ENCODE data around the gene RAD1.
"Not testable (repeated sequence)": the region's sequence is repeated elsewhere in the genome, so short reads cannot be mapped to it uniquely, and the experiment has no call there.

Gene RAD1

GRCh38 chr5:34915139-34915855 is at the start of gene RAD1, which contains the start of gene BRIX1:
RAD1 (minus strand) TSS chr5:34915504; CDS start chr5:34914892, 612 bp downstream.
BRIX1 (plus strand) TSS chr5:34915711; CDS start chr5:34915739, 28 bp downstream.
- DNase-seq (ENCODE audit: low spot score), result peak; percentile 97

GRCh38 chr5:34959323-34959722 is 44.0 kb upstream of the RAD1 start:
- DNase-seq (ENCODE audit: low spot score), result no peak

- peak; percentile 49 for DNase-seq (ENCODE audit: low spot score)
These were observed 42.8 kb upstream of the RAD1 start for GRCh38 chr5:34957857-34958690.

- DNase-seq (ENCODE audit: low spot score), result no peak
These were observed 42.0 kb upstream of the RAD1 start for GRCh38 chr5:34957321-34957720.

GRCh38 chr5:34944460-34945047 is 29.2 kb upstream of the RAD1 start:
- no peak for DNase-seq (ENCODE audit: low spot score)

- DNase-seq (ENCODE audit: low spot score), result no peak
These were observed 28.7 kb upstream of the RAD1 start for GRCh38 chr5:34944044-34944443.

- no peak for DNase-seq (ENCODE audit: low spot score)
These were observed 26.6 kb upstream of the RAD1 start for GRCh38 chr5:34941936-34942335.

- no peak for DNase-seq (ENCODE audit: low spot score)
These were observed 17.6 kb upstream of the RAD1 start for GRCh38 chr5:34932947-34933346.

GRCh38 chr5:34930870-34931269 is 15.6 kb upstream of the RAD1 start:
- DNase-seq (ENCODE audit: low spot score), result no peak

GRCh38 chr5:34930462-34930844 is 15.1 kb upstream of the RAD1 start:
- DNase-seq (ENCODE audit: low spot score), result no peak

GRCh38 chr5:34929720-34930461 is 14.6 kb upstream of the RAD1 start:
- DNase-seq (ENCODE audit: low spot score), result peak; percentile 85

GRCh38 chr5:34929134-34929719 is 13.9 kb upstream of the RAD1 start, which contains the start of gene DNAJC21:
DNAJC21 (plus strand) TSS chr5:34929559; CDS start chr5:34929820, 261 bp downstream.
- peak; percentile 97 for DNase-seq (ENCODE audit: low spot score)

GRCh38 chr5:34928267-34928666 is 13.0 kb upstream of the RAD1 start:
- DNase-seq (ENCODE audit: low spot score), result peak; percentile 41

- no peak for DNase-seq (ENCODE audit: low spot score)
These were observed 12.5 kb upstream of the RAD1 start for GRCh38 chr5:34927785-34928184.

GRCh38 chr5:34926318-34926888 is 11.1 kb upstream of the RAD1 start:
- DNase-seq (ENCODE audit: low spot score), result no peak

- no peak for DNase-seq (ENCODE audit: low spot score)
These were observed 9.1 kb upstream of the RAD1 start for GRCh38 chr5:34924462-34924765.

GRCh38 chr5:34923694-34924461 is 8.6 kb upstream of the RAD1 start:
- DNase-seq (ENCODE audit: low spot score), result no peak

- DNase-seq (ENCODE audit: low spot score), result not testable (repeated sequence)
These were observed 8.0 kb upstream of the RAD1 start for GRCh38 chr5:34923256-34923655.

- peak; percentile 31 for DNase-seq (ENCODE audit: low spot score)
These were observed 3.8 kb upstream of the RAD1 start for GRCh38 chr5:34919077-34919476.

GRCh38 chr5:34918025-34918424 is 2.7 kb upstream of the RAD1 start:
- DNase-seq (ENCODE audit: low spot score), result no peak

GRCh38 chr5:34916518-34916917 is 1.2 kb upstream of the RAD1 start:
- DNase-seq (ENCODE audit: low spot score), result peak; percentile 30
